ENCODE measurements around the gene ATRIP.

The ATRIP gene

DNA sequence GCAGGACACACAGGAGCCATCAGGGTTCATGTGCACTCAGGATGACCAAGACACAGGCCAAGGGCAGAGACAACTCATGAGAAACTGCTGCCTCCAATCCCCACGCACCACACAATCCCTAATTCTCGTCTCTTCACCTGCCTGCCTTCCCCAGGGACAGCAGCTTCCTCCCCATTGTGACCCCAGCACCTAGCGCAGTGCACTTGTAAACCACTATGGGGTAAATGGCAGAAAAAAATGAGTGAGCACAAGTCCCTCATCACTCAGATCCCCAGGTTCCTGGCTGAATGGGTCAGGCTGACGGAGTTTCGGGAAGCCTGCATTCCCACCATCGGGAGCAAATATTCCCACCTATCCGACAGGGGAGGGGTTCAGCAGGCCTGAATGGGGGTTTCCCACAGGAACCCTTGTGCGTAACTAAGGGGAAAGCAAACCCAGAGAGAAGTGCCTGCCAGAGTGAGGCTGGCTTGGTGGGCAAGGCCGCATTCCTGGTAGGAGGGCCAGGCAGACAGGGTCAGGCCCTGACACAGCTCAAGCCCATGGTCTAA, 35.4 kb upstream of the ATRIP start:
- no peak for DNase-seq (ENCODE audit: extremely low read depth, low read depth)
- no peak overlapping the region for H3K4me3 ChIP-seq (replicated peaks; ENCODE audit: low read depth, low read length)
- TF ChIP-seq CTCF (IDR thresholded peaks at IDR 0.05; ENCODE audit: low read depth, low read length, missing control alignments), result no peak

GRCh38 chr3:48411606-48412374, 34.7 kb upstream of the ATRIP start:
- no peak for TF ChIP-seq CTCF (IDR thresholded peaks at IDR 0.05; ENCODE audit: low read depth, low read length, missing control alignments)
- no peak overlapping the region for H3K4me3 ChIP-seq (replicated peaks; ENCODE audit: low read depth, low read length)
- no peak for DNase-seq (ENCODE audit: extremely low read depth, low read depth)

DNA sequence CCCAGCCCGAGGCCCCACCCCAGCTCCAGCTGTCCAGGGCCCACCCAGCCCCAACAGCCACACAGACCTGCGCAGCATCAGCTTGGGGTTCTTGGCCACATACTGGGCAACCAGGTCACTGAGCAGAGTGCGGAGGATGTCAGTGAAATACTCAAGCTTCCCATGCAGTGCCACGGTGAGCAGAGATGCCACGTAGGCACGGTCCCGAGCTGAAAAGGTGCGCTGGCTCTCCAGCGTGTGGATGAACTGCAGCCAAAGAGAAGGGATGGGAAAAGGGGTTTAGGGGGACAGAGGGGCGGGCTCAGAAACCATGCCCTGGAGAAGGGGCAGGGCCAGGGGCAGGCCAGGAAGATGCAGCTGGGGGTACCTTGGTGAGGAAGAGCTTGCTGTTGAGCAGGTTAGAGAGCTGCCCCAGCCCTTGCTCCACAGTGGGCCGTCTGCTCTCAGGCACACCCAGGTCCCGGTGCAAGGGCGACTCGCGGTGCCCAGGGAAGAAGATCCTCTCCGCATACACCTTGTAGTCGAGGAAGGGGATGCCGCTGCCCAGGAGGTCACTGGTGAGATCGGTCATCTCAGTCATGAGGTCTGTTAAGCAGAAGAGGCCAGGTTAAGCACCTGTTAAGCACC, 34.0 kb upstream of the ATRIP start:
- no peak for TF ChIP-seq CTCF (IDR thresholded peaks at IDR 0.05; ENCODE audit: low read depth, low read length, missing control alignments)
- no peak overlapping the region for H3K4me3 ChIP-seq (replicated peaks; ENCODE audit: low read depth, low read length)
- no peak for DNase-seq (ENCODE audit: extremely low read depth, low read depth)

- DNase-seq (ENCODE audit: extremely low read depth, low read depth), result no peak
- H3K4me3 ChIP-seq (replicated peaks; ENCODE audit: low read depth, low read length), result no peak overlapping the region
- no peak for TF ChIP-seq CTCF (IDR thresholded peaks at IDR 0.05; ENCODE audit: low read depth, low read length, missing control alignments)
These were observed 33.5 kb upstream of the ATRIP start for GRCh38 chr3:48413086-48413485.

- DNase-seq (ENCODE audit: extremely low read depth, low read depth), result no peak
- H3K4me3 ChIP-seq (replicated peaks; ENCODE audit: low read depth, low read length), result no peak overlapping the region
- TF ChIP-seq CTCF (IDR thresholded peaks at IDR 0.05; ENCODE audit: low read depth, low read length, missing control alignments), result no peak
These were observed 32.9 kb upstream of the ATRIP start for GRCh38 chr3:48413611-48414010.

- TF ChIP-seq CTCF (IDR thresholded peaks at IDR 0.05; ENCODE audit: low read depth, low read length, missing control alignments), result no peak
- no peak overlapping the region for H3K4me3 ChIP-seq (replicated peaks; ENCODE audit: low read depth, low read length)
- no peak for DNase-seq (ENCODE audit: extremely low read depth, low read depth)
These were observed 31.9 kb upstream of the ATRIP start for GRCh38 chr3:48414376-48415250.

All from HFF-Myc (cell line).